GM12865 (cell line): ENCODE results near the gene RPN2.

Source experiments
- DNase-seq: peaks from one replicate; pipeline ENCODE4 v3.0.0; 2010; ENCODE audit warnings: low read depth
- H3K4me3 ChIP-seq: 2 replicates; pipeline ENCODE4 v1.5.1; 2011; ENCODE audit warnings: mild to moderate bottlenecking, low read depth, low read length, control low read depth
- CTCF ChIP-seq: IDR thresholded peaks from 2 replicates; pipeline ENCODE4 v1.5.1; 2011; ENCODE audit warnings: low read length, control low read depth, low read depth, inconsistent platforms; ENCODE audit not compliant: insufficient read depth; ENCODE audit errors: missing control alignments

The RPN2 gene

GRCh38 chr20:37160683-37161082 lies 18.4 kb upstream of the RPN2 start:
- H3K4me3 ChIP-seq = no peak overlapping the region
- TF ChIP-seq CTCF = no peak
- no peak for DNase-seq

- DNase-seq = no peak
- H3K4me3 ChIP-seq = no peak overlapping the region
- TF ChIP-seq CTCF = no peak
Observed at GRCh38 chr20:37161830-37162549, 17.1 kb upstream of the RPN2 start.

- H3K4me3 ChIP-seq = no peak overlapping the region
- DNase-seq = no peak
- TF ChIP-seq CTCF = no peak
Observed at GRCh38 chr20:37162646-37163045, 16.5 kb upstream of the RPN2 start.

- no peak overlapping the region for H3K4me3 ChIP-seq
- no peak for TF ChIP-seq CTCF
- DNase-seq = no peak
Observed at GRCh38 chr20:37163832-37164554, 15.1 kb upstream of the RPN2 start.

GRCh38 chr20:37165031-37165430 lies 14.1 kb upstream of the RPN2 start:
- no peak for TF ChIP-seq CTCF
- no peak overlapping the region for H3K4me3 ChIP-seq
- no peak for DNase-seq

- DNase-seq = no peak
- no peak overlapping the region for H3K4me3 ChIP-seq
- TF ChIP-seq CTCF = no peak
Observed at GRCh38 chr20:37166867-37167266, 12.3 kb upstream of the RPN2 start.

- H3K4me3 ChIP-seq = no peak overlapping the region
- no peak for TF ChIP-seq CTCF
- DNase-seq = no peak
Observed at GRCh38 chr20:37172836-37173235, 6.3 kb upstream of the RPN2 start.
